Measurements from ENCODE around the gene TCOF1.

The TCOF1 gene

DNA sequence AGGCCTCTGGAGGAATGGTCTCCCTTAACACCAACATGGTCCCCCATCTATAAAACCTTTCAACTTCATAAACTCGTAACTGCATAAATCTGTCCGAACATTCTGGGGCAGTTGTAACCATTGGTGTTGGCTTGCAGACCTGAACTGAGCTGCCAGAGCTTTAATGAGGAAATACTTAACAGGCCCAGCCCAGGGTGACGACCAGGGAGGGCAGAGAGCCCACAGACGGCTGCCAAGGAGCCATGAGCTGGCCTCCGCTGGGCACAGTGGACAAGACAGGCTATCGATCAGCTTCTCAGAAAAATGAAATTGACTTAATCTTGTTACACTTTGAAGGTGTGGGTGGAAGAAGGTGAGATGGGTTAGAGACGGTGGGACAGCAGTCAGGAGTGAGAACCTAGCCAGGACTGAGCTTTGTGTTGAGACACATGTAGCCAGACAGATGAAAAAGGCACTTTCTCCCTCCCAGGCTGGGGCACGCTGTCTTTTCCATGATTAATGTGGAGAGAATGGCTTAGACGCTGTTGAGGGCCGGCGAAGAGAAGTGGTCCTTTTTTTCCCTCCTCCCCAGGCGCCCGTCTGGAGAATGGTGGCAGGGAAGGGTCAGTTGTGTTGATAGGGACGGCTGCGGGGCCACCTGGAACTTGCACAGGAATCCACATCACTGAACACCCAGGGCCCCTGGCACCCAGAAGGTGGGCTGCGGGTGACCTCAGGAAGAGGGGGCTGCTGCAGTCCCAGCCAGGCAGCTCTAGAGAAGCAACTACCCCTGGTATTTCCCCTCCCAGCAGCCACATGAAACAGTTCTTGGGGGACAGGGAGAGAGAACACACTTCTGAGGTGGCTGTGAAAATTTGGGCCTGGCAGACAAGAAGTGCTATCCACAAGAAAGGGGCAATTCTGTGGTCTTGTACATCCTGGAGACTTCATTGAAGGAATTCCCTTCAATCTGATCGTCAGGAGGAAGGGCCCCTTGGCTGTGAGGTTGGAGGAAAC lies 27.3 kb upstream of the TCOF1 start:
- TF ChIP-seq, protein P1, sequence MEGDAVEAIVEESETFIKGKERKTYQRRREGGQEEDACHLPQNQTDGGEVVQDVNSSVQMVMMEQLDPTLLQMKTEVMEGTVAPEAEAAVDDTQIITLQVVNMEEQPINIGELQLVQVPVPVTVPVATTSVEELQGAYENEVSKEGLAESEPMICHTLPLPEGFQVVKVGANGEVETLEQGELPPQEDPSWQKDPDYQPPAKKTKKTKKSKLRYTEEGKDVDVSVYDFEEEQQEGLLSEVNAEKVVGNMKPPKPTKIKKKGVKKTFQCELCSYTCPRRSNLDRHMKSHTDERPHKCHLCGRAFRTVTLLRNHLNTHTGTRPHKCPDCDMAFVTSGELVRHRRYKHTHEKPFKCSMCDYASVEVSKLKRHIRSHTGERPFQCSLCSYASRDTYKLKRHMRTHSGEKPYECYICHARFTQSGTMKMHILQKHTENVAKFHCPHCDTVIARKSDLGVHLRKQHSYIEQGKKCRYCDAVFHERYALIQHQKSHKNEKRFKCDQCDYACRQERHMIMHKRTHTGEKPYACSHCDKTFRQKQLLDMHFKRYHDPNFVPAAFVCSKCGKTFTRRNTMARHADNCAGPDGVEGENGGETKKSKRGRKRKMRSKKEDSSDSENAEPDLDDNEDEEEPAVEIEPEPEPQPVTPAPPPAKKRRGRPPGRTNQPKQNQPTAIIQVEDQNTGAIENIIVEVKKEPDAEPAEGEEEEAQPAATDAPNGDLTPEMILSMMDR (IDR thresholded peaks at IDR 0.05; ENCODE audit: low read depth, low read length, missing control alignments) = no peak
- H3K4me3 ChIP-seq (replicated peaks; ENCODE audit: low read depth, low read length) = no peak overlapping the region

GRCh38 chr5:150333400-150333799 lies 24.1 kb upstream of the TCOF1 start:
- DNase-seq (ENCODE audit: extremely low read depth, low read depth) = no peak
- no peak overlapping the region for H3K4me3 ChIP-seq (replicated peaks; ENCODE audit: low read depth, low read length)
- TF ChIP-seq, protein P1 (IDR thresholded peaks at IDR 0.05; ENCODE audit: low read depth, low read length, missing control alignments) = no peak

More for the DNA sequence above, 27.3 kb upstream of the TCOF1 start:
- no peak for DNase-seq (ENCODE audit: extremely low read depth, low read depth)

DNA sequence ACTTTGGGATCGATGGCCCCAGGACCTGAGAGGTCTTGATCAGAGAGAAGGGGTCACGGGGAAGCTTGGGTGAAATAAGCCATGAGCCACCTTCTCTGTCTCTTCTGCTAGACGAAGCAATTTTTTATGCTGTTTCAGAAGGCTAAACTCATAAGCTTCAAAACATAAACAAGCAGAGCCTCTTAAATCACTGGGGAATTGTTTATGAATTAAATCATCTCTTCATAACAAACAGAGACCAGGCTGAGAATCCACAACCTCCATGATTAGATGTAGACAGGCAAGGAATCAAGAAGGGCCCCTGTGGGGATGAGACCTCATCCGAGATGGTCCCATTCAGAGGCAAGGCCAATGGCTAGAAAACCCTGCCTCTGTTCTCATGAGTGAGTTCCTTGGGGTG lies 21.7 kb upstream of the TCOF1 start:
- TF ChIP-seq, protein P1 (IDR thresholded peaks at IDR 0.05; ENCODE audit: low read depth, low read length, missing control alignments) = no peak
- no peak overlapping the region for H3K4me3 ChIP-seq (replicated peaks; ENCODE audit: low read depth, low read length)
- no peak for DNase-seq (ENCODE audit: extremely low read depth, low read depth)

GRCh38 chr5:150338546-150338945 lies 19.0 kb upstream of the TCOF1 start:
- H3K4me3 ChIP-seq (replicated peaks; ENCODE audit: low read depth, low read length) = no peak overlapping the region
- TF ChIP-seq, protein P1 (IDR thresholded peaks at IDR 0.05; ENCODE audit: low read depth, low read length, missing control alignments) = no peak
- no peak for DNase-seq (ENCODE audit: extremely low read depth, low read depth)

GRCh38 chr5:150339165-150339564 lies 18.3 kb upstream of the TCOF1 start:
- TF ChIP-seq, protein P1 (IDR thresholded peaks at IDR 0.05; ENCODE audit: low read depth, low read length, missing control alignments) = no peak
- DNase-seq (ENCODE audit: extremely low read depth, low read depth) = no peak

DNA sequence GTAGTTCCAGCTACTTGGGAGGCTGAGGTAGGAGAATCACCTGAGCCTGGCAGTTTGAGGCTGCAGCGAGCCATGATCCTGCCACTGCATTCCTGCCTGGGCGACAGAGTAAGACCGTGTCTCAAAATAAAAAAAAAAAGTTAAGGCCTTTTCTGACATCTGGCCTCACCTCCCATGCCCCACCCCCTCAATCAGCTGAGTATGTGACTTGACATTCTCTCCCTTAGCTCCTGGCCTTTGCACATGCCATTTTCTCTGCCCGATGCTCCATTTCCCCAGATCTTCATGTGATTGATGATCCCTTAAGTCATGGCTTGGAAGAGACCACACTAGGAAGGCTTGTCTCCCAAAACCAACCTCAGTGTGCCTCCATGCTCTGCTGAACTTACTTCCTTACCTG lies 17.7 kb upstream of the TCOF1 start:
- TF ChIP-seq, protein P1 (IDR thresholded peaks at IDR 0.05; ENCODE audit: low read depth, low read length, missing control alignments) = no peak
- DNase-seq (ENCODE audit: extremely low read depth, low read depth) = no peak
- no peak overlapping the region for H3K4me3 ChIP-seq (replicated peaks; ENCODE audit: low read depth, low read length)

More at GRCh38 chr5:150339165-150339564, 18.3 kb upstream of the TCOF1 start:
- H3K4me3 ChIP-seq (replicated peaks; ENCODE audit: low read depth, low read length) = no peak overlapping the region
